IMR-90 (cell line): Measurements from ENCODE around the gene PHLDB1. TPM values are rescaled to one million over a fixed set of nuclear protein-coding genes. Genes with fewer than 3 reads are reported as not detected.

Source experiments
- ATAC-seq: fragments of 200-7000 bp; cut with Tn5 transposase; 2 replicates; pipeline ENCODE4 v1.9.1; 2020; ENCODE audit warnings: low read depth, mild to moderate bottlenecking, moderate library complexity
- BruUV-seq: library from RNA; stranded (reverse); fragments of 400-500 nt; replicated peaks from 2 replicates; lab custom pipeline; 2021; lab: Mats Ljungman, UMichigan
- CTCF ChIA-PET: fragments of 300-600 bp; formaldehyde crosslinking; extraction: SDS; loops from one replicate; lab custom pipeline; 2021; ENCODE audit warnings: antibody characterized with exemption; lab: Yijun Ruan, JAX
- POLR2A ChIA-PET: fragments of 300-600 bp; sonication (Branson Sonifier 250); formaldehyde crosslinking; loops from one replicate; lab custom pipeline; 2022; ENCODE audit warnings: antibody characterized with exemption; ENCODE audit not compliant: unreplicated experiment; lab: Charles Lee
- DNase-seq: peaks from one replicate; pipeline ENCODE4 v3.0.0; 2013
- H2AFZ ChIP-seq: replicated peaks from 2 replicates; pipeline ENCODE3; 2013; ENCODE audit warnings: low read length, mild to moderate bottlenecking; ENCODE audit not compliant: poor library complexity
- H2AK5ac ChIP-seq: 2 replicates; pipeline ENCODE4 v1.6.1; 2013; ENCODE audit warnings: low read depth, low read length, inconsistent platforms
- H2AK9ac ChIP-seq: replicated peaks from 2 replicates; pipeline ENCODE3; 2013; ENCODE audit warnings: mild to moderate bottlenecking, low read depth, low read length, moderate library complexity; ENCODE audit not compliant: poor library complexity
- H2BK120ac ChIP-seq: 2 replicates; pipeline ENCODE4 v1.6.1; 2013; ENCODE audit warnings: low read depth, low read length, inconsistent platforms
- H2BK15ac ChIP-seq: 3 replicates; pipeline ENCODE4 v1.6.1; 2013; ENCODE audit warnings: low read depth, low read length, inconsistent platforms
- H2BK20ac ChIP-seq: 2 replicates; pipeline ENCODE4 v1.6.1; 2013; ENCODE audit warnings: low read depth, mild to moderate bottlenecking, inconsistent platforms, low read length, moderate library complexity
- H2BK5ac ChIP-seq: 2 replicates; pipeline ENCODE4 v1.6.1; 2013; ENCODE audit warnings: mild to moderate bottlenecking, low read depth, low read length, inconsistent platforms; ENCODE audit not compliant: poor library complexity, severe bottlenecking
- H3K14ac ChIP-seq: replicated peaks from 2 replicates; pipeline ENCODE4 v1.6.1; 2013; ENCODE audit warnings: low read depth, low read length, inconsistent platforms
- H3K18ac ChIP-seq: 2 replicates; pipeline ENCODE4 v1.6.1; 2013; ENCODE audit warnings: low read depth, low read length, control low read depth
- H3K23ac ChIP-seq: 2 replicates; pipeline ENCODE4 v1.6.1; 2013; ENCODE audit warnings: low read depth, low read length, inconsistent platforms
- H3K27ac ChIP-seq: 2 replicates; pipeline ENCODE4 v1.5.1; 2013; ENCODE audit warnings: mild to moderate bottlenecking, control low read depth, low read length; ENCODE audit not compliant: insufficient read depth
- H3K27me3 ChIP-seq: 2 replicates; pipeline ENCODE4 v1.6.1; 2013; ENCODE audit warnings: low read length; ENCODE audit not compliant: control insufficient read depth, insufficient read depth
- H3K36me3 ChIP-seq: 2 replicates; pipeline ENCODE4 v1.6.1; 2013; ENCODE audit warnings: low read length, mixed read lengths; ENCODE audit not compliant: control insufficient read depth, insufficient read depth
- H3K4ac ChIP-seq: 2 replicates; pipeline ENCODE4 v1.6.1; 2013; ENCODE audit warnings: low read depth, low read length, inconsistent platforms
- H3K4me1 ChIP-seq: 2 replicates; pipeline ENCODE4 v1.6.1; 2013; ENCODE audit warnings: low read length, mixed read lengths; ENCODE audit not compliant: control insufficient read depth, insufficient read depth
- H3K4me2 ChIP-seq: 2 replicates; pipeline ENCODE4 v1.6.1; 2013; ENCODE audit warnings: low read depth, mild to moderate bottlenecking, control low read depth, low read length, moderate library complexity
- H3K4me3 ChIP-seq: 2 replicates; pipeline ENCODE4 v1.5.1; 2013; ENCODE audit warnings: low read depth, mild to moderate bottlenecking, control low read depth, low read length, moderate library complexity; ENCODE audit not compliant: insufficient read depth
- H3K56ac ChIP-seq: 2 replicates; pipeline ENCODE4 v1.6.1; 2013; ENCODE audit warnings: low read length, inconsistent platforms; ENCODE audit not compliant: insufficient read depth; ENCODE audit errors: extremely low read depth
- H3K79me1 ChIP-seq, 2 experiments: 2 replicates each; pipeline ENCODE4 v1.6.1; 2013; ENCODE audit warnings: low read length in 2 of 2, inconsistent platforms in 1 of 2, low read depth in 1 of 2
- H3K9ac ChIP-seq: 2 replicates; pipeline ENCODE4 v1.6.1; 2013; ENCODE audit warnings: low read depth, low read length, control low read depth
- H3K9me1 ChIP-seq: 2 replicates; pipeline ENCODE4 v1.6.1; 2013; ENCODE audit warnings: low read length, inconsistent platforms; ENCODE audit not compliant: insufficient read depth
- H3K9me3 ChIP-seq: 2 replicates; pipeline ENCODE4 v1.6.1; 2013; ENCODE audit warnings: low read length; ENCODE audit not compliant: control insufficient read depth, insufficient read depth
- H4K20me1 ChIP-seq: 2 replicates; pipeline ENCODE4 v1.6.1; 2013; ENCODE audit warnings: low read length, inconsistent platforms; ENCODE audit not compliant: insufficient read depth
- H4K5ac ChIP-seq: 2 replicates; pipeline ENCODE4 v1.6.1; 2013; ENCODE audit warnings: mild to moderate bottlenecking, low read depth, low read length, control low read depth
- H4K8ac ChIP-seq, 2 experiments: 2 replicates each; pipeline ENCODE4 v1.6.1; 2013; ENCODE audit warnings: low read depth in 2 of 2, low read length in 2 of 2, control low read depth in 1 of 2, inconsistent platforms in 1 of 2
- H4K91ac ChIP-seq: 2 replicates; pipeline ENCODE4 v1.6.1; 2013; ENCODE audit warnings: low read depth, low read length, inconsistent platforms; ENCODE audit not compliant: insufficient read depth
- BHLHE40 ChIP-seq: fragments of 150-350 bp; IDR thresholded peaks from 2 replicates; pipeline ENCODE4 v1.6.1; 2016; ENCODE audit warnings: mild to moderate bottlenecking, low read depth, low read length
- CEBPB ChIP-seq: IDR thresholded peaks from 2 replicates; pipeline ENCODE4 v1.6.1; 2012; ENCODE audit warnings: low read depth, low read length, improper control_type of control experiment
- CHD1 ChIP-seq: IDR thresholded peaks from 2 replicates; pipeline ENCODE4 v1.6.1; 2012; ENCODE audit warnings: low read depth, low read length, improper control_type of control experiment
- FOS ChIP-seq: fragments of 150-350 bp; IDR thresholded peaks from 2 replicates; pipeline ENCODE4 v1.6.1; 2016; ENCODE audit warnings: low read depth, low read length
- MAFK ChIP-seq: IDR thresholded peaks from 2 replicates; pipeline ENCODE4 v1.6.1; 2012; ENCODE audit warnings: low read depth, low read length, improper control_type of control experiment
- MAZ ChIP-seq: IDR thresholded peaks from 2 replicates; pipeline ENCODE4 v1.6.1; 2012; ENCODE audit warnings: low read depth, mild to moderate bottlenecking, low read length, improper control_type of control experiment, moderate library complexity, borderline replicate concordance
- MXI1 ChIP-seq: IDR thresholded peaks from 2 replicates; pipeline ENCODE4 v1.6.1; 2012; ENCODE audit warnings: low read depth, mild to moderate bottlenecking, low read length, moderate library complexity, borderline replicate concordance
- POLR2A ChIP-seq: IDR thresholded peaks from 2 replicates; pipeline ENCODE4 v1.6.1; 2012; ENCODE audit warnings: mild to moderate bottlenecking, low read depth, low read length
- RAD21 ChIP-seq: IDR thresholded peaks from 2 replicates; pipeline ENCODE4 v1.6.1; 2012; ENCODE audit warnings: low read length, improper control_type of control experiment
- RCOR1 ChIP-seq: IDR thresholded peaks from 2 replicates; pipeline ENCODE4 v1.6.1; 2012; ENCODE audit warnings: mild to moderate bottlenecking, low read length, improper control_type of control experiment; ENCODE audit not compliant: insufficient replicate concordance
- RFX5 ChIP-seq: IDR thresholded peaks from 2 replicates; pipeline ENCODE4 v1.8.0; 2012; ENCODE audit warnings: low read depth, mild to moderate bottlenecking, low read length, moderate library complexity
- SMC3 ChIP-seq: fragments of 150-350 bp; IDR thresholded peaks from 2 replicates; pipeline ENCODE4 v1.6.1; 2016; ENCODE audit warnings: low read depth, mild to moderate bottlenecking, antibody characterized with exemption, low read length, moderate library complexity
- WGBS, 2 experiments: methylation state at CpG; one replicate each; pipeline versions ENCODE4 v1.1.5 to v1.1.7; 2013; ENCODE audit warnings: missing lambda C conversion rate in 2 of 2; ENCODE audit not compliant: insufficient read length in 1 of 2; ENCODE audit errors: extremely low coverage in 2 of 2; 5-methylcytosine and 5-hydroxymethylcytosine counted together
- dilution Hi-C: fragments of 300-500 bp; cut with HindIII; formaldehyde crosslinking; loops from one replicate; pipeline ENCODE4 v1.14.3; 2018; ENCODE audit warnings: low sequenced_read_pairs; ENCODE audit not compliant: unreplicated experiment
- in situ Hi-C: fragments of 300-500 bp; cut with MboI; formaldehyde crosslinking; loops from 3 replicates; pipeline ENCODE4 v1.14.3; 2019; ENCODE audit warnings: low sequenced_read_pairs, inconsistent platforms, mixed read lengths
- intact Hi-C: fragments of 100-400 bp; cut with micrococcal nuclease; formaldehyde crosslinking; loops from 2 replicates; pipeline ENCODE4 v1.10.0; 2022
- polyA plus RNA-seq, 3 experiments: library from polyadenylated mRNA; depleted of rRNA; stranded (reverse); fragments of >200 nt; gene quantifications; 2 replicates each; pipeline ENCODE4 v1.2.3, GENCODE V29; 2012; ENCODE audit warnings: low replicate concordance in 1 of 3
- total RNA-seq: library from RNA; depleted of rRNA; stranded (reverse); fragments of >200 nt; gene quantifications from 2 replicates; pipeline ENCODE4 v1.2.3, GENCODE V29; 2012
- TF ChIP-seq, protein P1 (sequence below): fragments of 150-350 bp; IDR thresholded peaks from 2 replicates; pipeline ENCODE4 v1.6.1; 2017; ENCODE audit warnings: mild to moderate bottlenecking, antibody characterized with exemption, low read length, low read depth
- TF ChIP-seq, protein P2 (sequence below): fragments of 150-350 bp; IDR thresholded peaks from 2 replicates; pipeline ENCODE4 v1.6.1; 2016; ENCODE audit warnings: low read depth, mild to moderate bottlenecking, low read length, moderate library complexity, borderline replicate concordance
- TF ChIP-seq, protein P3 (sequence below): conservative IDR thresholded peaks from 2 replicates; pipeline ENCODE4 v1.5.1; 2012; ENCODE audit warnings: mild to moderate bottlenecking, low read depth, low read length, improper control_type of control experiment

Gene PHLDB1
- total and polyA plus RNA-seq, 2 of the 4 experiments (the other 2 are of a cell fraction) = 40.0 to 90.4 TPM

DNA sequence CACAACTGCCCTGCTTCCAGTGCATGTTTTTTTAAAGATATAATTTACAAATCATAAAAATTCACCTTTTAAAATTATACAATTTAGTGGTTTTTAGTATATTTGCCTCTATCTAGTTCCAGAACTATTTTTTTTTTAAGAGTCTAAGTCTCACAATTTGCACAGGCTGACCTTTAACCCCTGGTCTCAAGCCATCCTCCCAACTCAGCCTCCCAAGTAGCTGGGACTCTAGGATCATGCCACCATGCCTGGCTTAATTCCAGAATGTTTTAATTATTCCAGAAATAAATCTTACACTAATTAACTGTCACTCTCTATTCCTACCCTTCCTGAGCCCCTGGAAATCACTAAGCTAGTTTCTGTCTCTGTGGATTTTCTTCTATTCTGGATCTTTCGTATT is 36.6 kb upstream of the PHLDB1 start:
- Histone ChIP-seq H3K18ac (no peak overlapping the region), H2BK120ac (no peak overlapping the region), H2AFZ (no peak overlapping the region), H2BK20ac (no peak overlapping the region), H2AK9ac (no peak overlapping the region), H2BK5ac (no peak overlapping the region), H3K79me1 (peaks cover 0 to 8% of the 10 kb centered on the region in 2 experiments; a peak in 1 of 4 replicates), H4K5ac (no peak overlapping the region), H3K4me2 (no peak overlapping the region), H3K9me3 (no peaks in the 10 kb centered on the region), H4K91ac (no peak overlapping the region), H2BK15ac (no peak overlapping the region), H3K27ac (no peak overlapping the region), H3K56ac (no peak overlapping the region), H3K4me3 (no peak overlapping the region), H2AK5ac (no peak overlapping the region), H3K23ac (no peak overlapping the region), H3K4ac (no peak overlapping the region), H3K9me1 (no peaks in the 10 kb centered on the region), H4K20me1 (peaks cover 31% of the 10 kb centered on the region), H4K8ac (no peak overlapping the region), H3K4me1 (peaks cover 2% of the 10 kb centered on the region; the same call in 1 of the 2 replicates), H3K27me3 (no peaks in the 10 kb centered on the region), H3K9ac (no peak overlapping the region), H3K36me3 (no peaks in the 10 kb centered on the region), H3K14ac (no peak overlapping the region)
- no CpG with 5 or more reads among the region's 1 CpG for WGBS, 2 experiments
- DNase-seq (no peak), ATAC-seq (no peak)
- no TSS peak for BruUV-seq
- CTCF ChIA-PET = no interaction called here
- intact Hi-C loops = no loop called here
- in situ Hi-C loops = no loop called here
- TF ChIP-seq FOS (no peak), RFX5 (no peak), MAZ (no peak), BHLHE40 (no peak), MAFK (no peak), MXI1 (no peak), RCOR1 (no peak), CEBPB (no peak), SMC3 (no peak), RAD21 (no peak), POLR2A (no peak), CHD1 (no peak)
- TF ChIP-seq, protein P1, sequence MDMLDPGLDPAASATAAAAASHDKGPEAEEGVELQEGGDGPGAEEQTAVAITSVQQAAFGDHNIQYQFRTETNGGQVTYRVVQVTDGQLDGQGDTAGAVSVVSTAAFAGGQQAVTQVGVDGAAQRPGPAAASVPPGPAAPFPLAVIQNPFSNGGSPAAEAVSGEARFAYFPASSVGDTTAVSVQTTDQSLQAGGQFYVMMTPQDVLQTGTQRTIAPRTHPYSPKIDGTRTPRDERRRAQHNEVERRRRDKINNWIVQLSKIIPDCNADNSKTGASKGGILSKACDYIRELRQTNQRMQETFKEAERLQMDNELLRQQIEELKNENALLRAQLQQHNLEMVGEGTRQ = no peak
- TF ChIP-seq, protein P2, sequence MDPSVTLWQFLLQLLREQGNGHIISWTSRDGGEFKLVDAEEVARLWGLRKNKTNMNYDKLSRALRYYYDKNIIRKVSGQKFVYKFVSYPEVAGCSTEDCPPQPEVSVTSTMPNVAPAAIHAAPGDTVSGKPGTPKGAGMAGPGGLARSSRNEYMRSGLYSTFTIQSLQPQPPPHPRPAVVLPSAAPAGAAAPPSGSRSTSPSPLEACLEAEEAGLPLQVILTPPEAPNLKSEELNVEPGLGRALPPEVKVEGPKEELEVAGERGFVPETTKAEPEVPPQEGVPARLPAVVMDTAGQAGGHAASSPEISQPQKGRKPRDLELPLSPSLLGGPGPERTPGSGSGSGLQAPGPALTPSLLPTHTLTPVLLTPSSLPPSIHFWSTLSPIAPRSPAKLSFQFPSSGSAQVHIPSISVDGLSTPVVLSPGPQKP = no peak
- TF ChIP-seq, protein P3, sequence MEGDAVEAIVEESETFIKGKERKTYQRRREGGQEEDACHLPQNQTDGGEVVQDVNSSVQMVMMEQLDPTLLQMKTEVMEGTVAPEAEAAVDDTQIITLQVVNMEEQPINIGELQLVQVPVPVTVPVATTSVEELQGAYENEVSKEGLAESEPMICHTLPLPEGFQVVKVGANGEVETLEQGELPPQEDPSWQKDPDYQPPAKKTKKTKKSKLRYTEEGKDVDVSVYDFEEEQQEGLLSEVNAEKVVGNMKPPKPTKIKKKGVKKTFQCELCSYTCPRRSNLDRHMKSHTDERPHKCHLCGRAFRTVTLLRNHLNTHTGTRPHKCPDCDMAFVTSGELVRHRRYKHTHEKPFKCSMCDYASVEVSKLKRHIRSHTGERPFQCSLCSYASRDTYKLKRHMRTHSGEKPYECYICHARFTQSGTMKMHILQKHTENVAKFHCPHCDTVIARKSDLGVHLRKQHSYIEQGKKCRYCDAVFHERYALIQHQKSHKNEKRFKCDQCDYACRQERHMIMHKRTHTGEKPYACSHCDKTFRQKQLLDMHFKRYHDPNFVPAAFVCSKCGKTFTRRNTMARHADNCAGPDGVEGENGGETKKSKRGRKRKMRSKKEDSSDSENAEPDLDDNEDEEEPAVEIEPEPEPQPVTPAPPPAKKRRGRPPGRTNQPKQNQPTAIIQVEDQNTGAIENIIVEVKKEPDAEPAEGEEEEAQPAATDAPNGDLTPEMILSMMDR = no peak
- POLR2A ChIA-PET = no interaction called here
- dilution Hi-C loops = no loop called here
